GM12892 (cell line): ENCODE results near the gene TXLNA.

Experiments
- DNase-seq: peaks from one replicate; pipeline ENCODE4 v3.0.0; 2011; ENCODE audit not compliant: insufficient read length
- FAIRE-seq: peaks from 2 replicates; lab custom pipeline; 2011; peaks lifted over from hg19 to GRCh38; lab: Jason Lieb, UNC
- POLR2A ChIP-seq: IDR thresholded peaks from 2 replicates; pipeline ENCODE4 v1.6.1; 2011; ENCODE audit warnings: low read depth, low read length, control low read depth
- POLR2AphosphoS5 ChIP-seq: IDR thresholded peaks from 2 replicates; pipeline ENCODE4 v1.6.1; 2011; ENCODE audit warnings: low read depth, low read length, control low read depth
- TAF1 ChIP-seq: IDR thresholded peaks from 2 replicates; pipeline ENCODE4 v1.6.1; 2011; ENCODE audit warnings: low read depth, mild to moderate bottlenecking, control low read depth, low read length, borderline replicate concordance

The TXLNA gene

DNA sequence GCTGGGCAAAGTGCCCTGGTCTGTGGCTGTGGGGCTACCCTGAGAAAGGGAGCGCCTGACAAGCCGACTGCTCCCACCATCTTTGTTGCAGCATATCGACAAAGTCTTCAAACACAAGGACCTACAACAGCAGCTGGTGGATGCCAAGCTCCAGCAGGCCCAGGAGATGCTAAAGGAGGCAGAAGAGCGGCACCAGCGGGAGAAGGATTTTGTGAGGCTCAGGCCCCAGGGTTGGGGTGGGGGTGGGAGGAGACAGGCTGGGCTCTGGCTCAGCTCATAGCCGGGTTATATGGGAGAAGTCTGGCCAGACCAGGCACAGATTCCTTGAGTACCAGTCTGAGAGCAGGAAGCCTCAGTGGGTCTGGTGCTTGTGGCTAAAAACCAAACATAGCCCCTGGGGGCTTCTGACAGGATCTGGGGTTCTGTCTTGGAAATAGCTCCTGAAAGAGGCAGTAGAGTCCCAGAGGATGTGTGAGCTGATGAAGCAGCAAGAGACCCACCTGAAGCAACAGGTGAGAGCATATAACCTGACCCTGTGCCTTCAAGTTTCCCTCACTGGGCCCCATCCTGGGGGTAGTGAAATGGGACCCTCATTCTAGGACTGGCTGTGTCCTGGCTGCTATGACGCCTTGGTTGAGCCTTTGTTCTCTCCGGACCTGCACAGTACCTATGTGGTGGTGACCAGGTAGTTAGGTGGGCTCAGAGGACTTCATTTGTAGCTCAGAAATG, 12.9 kb downstream of the TXLNA start:
- TF ChIP-seq TAF1 (no peak), POLR2A (no peak; the same call in 1 of the 2 replicates), POLR2AphosphoS5 (no peak)
- DNase-seq: no peak
- FAIRE-seq: no peak

DNA sequence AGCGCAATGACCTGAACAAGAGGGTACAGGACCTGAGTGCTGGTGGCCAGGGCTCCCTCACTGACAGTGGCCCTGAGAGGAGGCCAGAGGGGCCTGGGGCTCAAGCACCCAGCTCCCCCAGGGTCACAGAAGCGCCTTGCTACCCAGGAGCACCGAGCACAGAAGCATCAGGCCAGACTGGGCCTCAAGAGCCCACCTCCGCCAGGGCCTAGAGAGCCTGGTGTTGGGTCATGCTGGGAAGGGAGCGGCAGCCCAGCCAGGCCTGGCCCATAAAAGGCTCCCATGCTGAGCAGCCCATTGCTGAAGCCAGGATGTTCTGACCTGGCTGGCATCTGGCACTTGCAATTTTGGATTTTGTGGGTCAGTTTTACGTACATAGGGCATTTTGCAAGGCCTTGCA, 15.5 kb downstream of the TXLNA start:
- DNase-seq: no peak
- FAIRE-seq: no peak
- no peak for TF ChIP-seq TAF1
- TF ChIP-seq POLR2A: no peak
- no peak for TF ChIP-seq POLR2AphosphoS5

DNA sequence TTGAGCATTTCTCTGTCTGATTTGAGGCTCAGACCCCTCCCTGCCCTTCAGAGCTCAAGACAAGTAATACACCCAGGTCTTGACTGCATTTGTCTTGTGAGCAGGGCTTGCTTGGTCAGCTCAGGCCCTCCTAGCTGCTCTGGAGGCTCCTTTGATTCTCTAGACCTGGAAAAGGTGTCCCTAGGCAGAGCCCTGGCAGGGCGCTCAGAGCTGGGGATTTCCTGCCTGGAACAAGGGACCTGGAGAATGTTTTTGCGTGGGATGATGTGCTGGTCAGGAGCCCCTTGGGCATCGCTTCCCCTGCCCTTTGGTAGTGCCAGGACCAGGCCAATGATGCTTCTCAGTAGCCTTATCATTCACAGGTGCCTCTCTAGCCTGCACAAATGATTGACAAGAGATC, 16.1 kb downstream of the TXLNA start:
- DNase-seq (no peak), FAIRE-seq (no peak)
- no peak for TF ChIP-seq POLR2A
- TF ChIP-seq POLR2AphosphoS5: peak; percentile 36; the same call in 1 of the 2 replicates

DNA sequence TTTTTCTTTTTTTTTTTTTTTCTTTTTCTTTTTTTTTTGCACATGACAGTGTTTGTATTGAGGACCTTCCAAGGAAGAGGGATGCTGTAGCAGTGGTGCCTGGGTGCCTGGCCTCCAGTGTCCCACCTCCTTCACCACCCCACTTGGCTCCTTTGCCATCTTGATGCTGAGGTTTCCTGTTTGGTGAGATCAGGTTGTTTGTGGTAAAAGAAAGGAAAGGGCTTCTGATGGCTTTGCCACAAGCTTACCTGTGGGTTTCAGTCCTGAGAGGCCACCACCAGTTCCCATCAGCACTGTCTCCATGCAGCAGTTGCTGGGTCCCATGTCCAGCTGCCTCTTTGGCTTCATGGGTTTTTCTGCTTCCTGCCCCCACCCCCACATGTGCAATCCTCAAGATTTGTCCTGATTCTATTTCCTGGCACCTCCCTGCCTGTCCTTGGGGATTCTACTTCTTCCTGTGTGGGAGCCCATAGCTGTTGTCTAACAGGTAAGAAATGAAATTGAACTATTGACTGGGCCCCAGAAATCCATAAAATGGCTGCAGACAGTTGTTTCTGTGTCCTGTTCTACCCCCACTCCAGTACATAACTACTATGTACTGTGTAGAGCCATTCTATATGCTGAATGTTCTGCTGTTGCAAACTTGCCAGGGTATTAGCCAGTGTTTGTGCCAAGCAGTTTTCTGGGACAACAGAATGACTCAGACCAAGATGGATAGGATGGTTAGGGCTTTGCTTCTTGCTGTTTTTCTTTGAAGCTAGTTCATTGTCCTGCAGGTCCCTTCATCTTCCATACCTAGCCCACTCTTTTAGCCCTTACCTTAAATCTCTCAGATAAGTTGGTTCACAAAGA, 16.7 kb downstream of the TXLNA start:
- FAIRE-seq (no peak), DNase-seq (no peak)
- TF ChIP-seq POLR2AphosphoS5: peak; percentile 27; the same call in 1 of the 2 replicates
- TF ChIP-seq POLR2A: no peak

DNA sequence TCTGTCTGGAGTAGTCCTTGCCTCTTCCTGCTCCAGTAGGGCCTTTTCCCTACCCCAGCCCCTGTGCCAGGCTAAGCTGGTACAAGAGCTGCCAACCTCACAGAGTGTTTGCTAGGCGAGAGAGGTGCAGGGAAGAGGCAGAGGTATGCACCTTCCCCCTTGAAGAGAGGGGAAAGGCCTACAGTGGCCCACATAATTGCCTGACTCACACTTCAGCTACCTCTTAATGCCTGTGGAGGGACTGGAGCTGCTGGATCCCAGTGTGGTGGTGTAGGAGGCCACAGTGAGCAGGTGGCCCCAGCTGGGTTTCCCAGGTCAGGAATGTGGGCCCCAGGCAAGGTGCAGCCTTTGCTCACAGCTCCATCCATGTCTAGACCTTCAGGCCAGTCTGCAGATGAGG, 17.6 kb downstream of the TXLNA start:
- DNase-seq (no peak), FAIRE-seq (no peak)
- TF ChIP-seq POLR2A: no peak
- TF ChIP-seq POLR2AphosphoS5: no peak; the same call in 1 of the 2 replicates
- TF ChIP-seq TAF1: no peak

DNA sequence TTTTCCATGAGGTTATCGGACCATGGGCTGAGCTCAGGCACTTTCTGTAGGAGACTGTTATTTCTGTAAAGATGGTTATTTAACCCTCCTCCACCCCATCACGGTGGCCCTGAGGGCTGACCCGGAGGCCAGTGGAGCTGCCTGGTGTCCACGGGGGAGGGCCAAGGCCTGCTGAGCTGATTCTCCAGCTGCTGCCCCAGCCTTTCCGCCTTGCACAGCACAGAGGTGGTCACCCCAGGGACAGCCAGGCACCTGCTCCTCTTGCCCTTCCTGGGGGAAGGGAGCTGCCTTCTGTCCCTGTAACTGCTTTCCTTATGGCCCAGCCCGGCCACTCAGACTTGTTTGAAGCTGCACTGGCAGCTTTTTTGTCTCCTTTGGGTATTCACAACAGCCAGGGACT, 18.4 kb downstream of the TXLNA start:
- DNase-seq (no peak), FAIRE-seq (no peak)
- TF ChIP-seq TAF1 (no peak), POLR2AphosphoS5 (no peak), POLR2A (no peak)

DNA sequence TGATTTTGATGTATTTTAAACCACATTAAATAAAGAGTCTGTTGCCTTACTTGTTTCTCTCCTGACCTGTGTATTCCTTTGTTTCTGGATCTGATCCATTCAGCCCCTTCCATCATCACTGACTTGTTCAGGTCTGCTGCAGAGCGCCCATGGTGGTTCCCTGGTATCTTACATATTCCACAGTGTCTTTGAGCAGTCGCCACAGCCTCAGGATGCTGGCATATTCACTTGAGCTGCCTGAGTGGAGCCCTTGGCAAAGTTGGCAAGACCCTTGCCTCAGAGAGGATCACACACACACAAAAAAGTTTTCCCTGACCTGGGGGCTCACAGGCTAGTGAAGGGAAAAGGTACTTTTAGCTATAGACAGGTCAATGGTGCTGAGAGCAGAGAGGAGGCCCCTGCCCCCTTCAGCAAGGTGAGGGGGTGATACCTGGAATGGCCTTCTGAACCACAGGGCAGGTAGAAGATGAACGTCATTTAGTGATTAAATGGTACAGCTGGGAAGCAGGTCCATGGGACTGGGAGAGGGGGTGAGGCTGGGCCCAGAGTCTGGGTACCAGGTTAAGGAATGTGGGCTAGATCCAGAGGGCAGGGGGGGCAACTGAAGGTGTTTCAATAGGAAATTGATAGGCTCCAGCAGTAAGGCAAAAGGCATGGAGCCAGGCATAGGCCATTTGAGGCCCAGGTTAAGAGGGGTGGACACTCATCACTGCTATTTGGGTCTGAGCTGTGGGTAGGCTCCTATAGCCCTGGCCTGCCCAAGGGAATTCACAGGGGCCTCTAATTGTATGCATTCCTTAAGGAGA, 19.0 kb downstream of the TXLNA start:
- no peak for FAIRE-seq

DNA sequence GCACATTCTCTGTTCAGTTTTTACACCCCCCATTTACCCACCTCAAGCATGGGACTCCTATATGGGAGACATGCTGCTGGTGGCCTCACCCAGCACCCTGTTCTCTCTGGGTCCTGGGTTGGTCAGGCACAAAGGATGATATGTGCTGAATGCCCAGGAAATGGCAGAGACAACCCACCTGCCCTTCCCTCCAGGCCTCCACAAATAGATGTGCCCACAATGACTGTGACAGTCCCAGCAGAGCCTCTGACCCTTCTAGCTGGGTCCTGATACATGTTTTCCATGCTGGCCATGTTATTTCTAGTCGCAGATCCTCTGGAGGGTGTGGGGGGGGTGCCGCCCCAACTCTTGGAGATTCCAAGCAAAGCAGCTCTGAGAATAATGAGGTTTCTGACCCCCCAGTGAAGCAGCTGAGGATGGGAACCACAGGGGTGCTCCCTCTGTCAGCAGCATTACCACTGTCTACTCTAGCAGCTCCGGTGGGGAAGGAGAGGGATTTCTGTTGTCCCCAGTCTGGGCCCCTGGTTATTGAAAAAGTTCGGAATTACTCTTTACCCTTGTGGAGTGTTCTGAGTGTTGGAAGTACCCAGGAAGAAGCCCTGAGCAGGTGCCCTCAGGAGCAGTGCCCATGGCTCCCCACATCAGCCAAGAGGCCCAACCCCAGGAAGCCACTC, 19.7 kb downstream of the TXLNA start:
- FAIRE-seq (no peak), DNase-seq (no peak)
- no peak for TF ChIP-seq TAF1
- no peak; the same call in 1 of the 2 replicates for TF ChIP-seq POLR2AphosphoS5
- no peak; the same call in 1 of the 2 replicates for TF ChIP-seq POLR2A

More for the DNA sequence above, 19.0 kb downstream of the TXLNA start:
- DNase-seq: no peak
- no peak; the same call in none of the 2 replicates for TF ChIP-seq POLR2AphosphoS5
- no peak for TF ChIP-seq TAF1
- peak; percentile 45 for TF ChIP-seq POLR2A

DNA sequence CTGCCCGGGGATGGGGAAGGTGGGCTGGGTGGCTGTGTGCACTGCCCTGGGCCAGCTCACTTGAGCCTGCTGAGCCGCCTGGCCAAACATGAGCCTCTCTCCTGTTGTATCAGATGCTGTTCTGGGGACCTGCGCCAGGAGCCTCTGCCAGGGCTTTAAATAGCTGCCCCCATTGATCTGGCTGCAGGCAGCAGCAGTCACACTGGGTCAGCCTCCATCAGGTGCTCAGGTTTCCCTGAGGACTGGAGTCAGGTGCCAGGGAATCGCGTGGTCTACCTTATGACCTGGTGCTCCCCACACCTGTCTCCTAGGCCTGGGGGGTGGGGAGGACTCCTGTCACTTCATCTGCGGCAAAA, 20.2 kb downstream of the TXLNA start:
- TF ChIP-seq TAF1 (no peak), POLR2AphosphoS5 (no peak), POLR2A (no peak)
- DNase-seq (no peak), FAIRE-seq (peak; percentile 40)

DNA sequence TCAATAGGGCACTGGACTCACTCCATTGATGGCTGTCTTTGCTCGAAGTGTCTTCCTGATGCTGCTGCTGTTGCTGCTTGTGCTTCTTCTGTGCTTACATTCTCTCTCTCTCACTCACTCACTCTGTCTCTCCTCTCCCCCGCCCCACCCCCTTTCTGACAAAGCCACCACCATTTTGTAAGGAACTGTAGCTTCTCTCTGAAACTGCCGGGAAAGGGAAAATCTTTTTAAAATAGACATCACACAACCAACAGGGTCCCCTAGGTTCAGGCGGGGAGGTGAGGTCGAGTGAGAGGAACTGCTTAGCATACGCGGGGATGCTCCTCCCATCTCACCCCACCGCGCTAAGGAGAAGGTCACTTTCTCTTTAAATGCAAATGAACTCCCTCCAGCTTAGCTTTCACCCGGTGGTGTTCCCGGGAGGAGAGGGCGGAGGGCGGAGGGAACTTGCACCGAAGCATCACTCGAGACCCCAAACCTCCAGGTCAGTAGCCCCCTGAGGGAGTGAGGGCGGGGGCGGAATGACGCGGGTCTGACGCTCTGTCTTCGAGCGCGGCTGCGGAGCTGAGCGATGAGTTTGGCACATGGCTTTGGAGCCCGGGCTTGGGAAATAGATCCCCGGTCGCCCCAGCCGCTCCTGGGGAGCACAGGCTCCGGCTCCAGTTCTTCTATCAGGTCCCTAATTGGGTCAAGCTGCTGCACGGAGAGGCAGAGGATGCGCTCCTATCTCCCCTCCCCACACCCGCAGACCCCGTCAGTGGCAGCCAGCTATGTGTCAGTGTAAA, 20.9 kb downstream of the TXLNA start, which contains the start of gene CCDC28B:
CCDC28B (plus strand) TSS at position 370 of the 785 bp plus-strand sequence. CDS start 1,341 bp downstream, outside the sequence.
- FAIRE-seq (peak; percentile 92), DNase-seq (peak; percentile 69)
- 0 out of 2 replicates have a peak, but pooled peaks have one; percentile 27 for TF ChIP-seq POLR2AphosphoS5
- TF ChIP-seq POLR2A: no peak
